Vagina (tissue), 2 donors: ENCODE results near the gene ACAD8.

ENCODE experiments used
- CTCF ChIP-seq, 3 experiments: fragments of 450-650 bp in 2 of 3; fragments of 200-600 bp in 1 of 3; sonication (generic) in 1 of 3; IDR thresholded peaks; one replicate each; pipeline ENCODE4 v1.5.1; 2017 to 2019; ENCODE audit warnings: antibody characterized with exemption in 3 of 3, mild to moderate bottlenecking in 2 of 3, moderate library complexity in 2 of 3
- POLR2A ChIP-seq, 2 donors: fragments of 450-650 bp; IDR thresholded peaks; one replicate each; pipeline ENCODE4 v1.6.1; 2017; ENCODE audit warnings: antibody characterized with exemption in 2 of 2, mild to moderate bottlenecking in 2 of 2, moderate library complexity in 2 of 2

GRCh38 chr11:134313379-134313778 lies 60.0 kb downstream of the ACAD8 start:
- TF ChIP-seq CTCF (IDR thresholded peaks at IDR 0.05) (no peak), POLR2A (IDR thresholded peaks at IDR 0.05) (no peak)
